GM23248 (cell line): Measurements from ENCODE around the gene PRSS53. TPM values are rescaled to one million over a fixed set of nuclear protein-coding genes. Genes with fewer than 3 reads are reported as not detected.
A peak's percentile ranks its signal among the peaks of the same experiment; 100 is the strongest.

Source experiments
- DNase-seq: peaks from one replicate; pipeline ENCODE4 v3.0.0-alpha.2; 2015
- H2AFZ ChIP-seq: fragments of 200-600 bp; sonication (generic); 2 replicates; pipeline ENCODE4 v1.6.1; 2016; ENCODE audit warnings: antibody characterized with exemption
- H3F3A ChIP-seq: fragments of 200-600 bp; sonication (generic); 2 replicates; pipeline ENCODE4 v1.6.1; 2016; ENCODE audit warnings: mild to moderate bottlenecking, antibody characterized with exemption, mixed run types; ENCODE audit not compliant: insufficient read depth
- H3K27ac ChIP-seq: fragments of 200-600 bp; sonication (generic); 2 replicates; pipeline ENCODE4 v1.5.1; 2016; ENCODE audit warnings: mild to moderate bottlenecking
- H3K27me3 ChIP-seq: fragments of 200-600 bp; sonication (generic); replicated peaks from 2 replicates; pipeline ENCODE4 v1.6.1; 2016; ENCODE audit warnings: mild to moderate bottlenecking; ENCODE audit not compliant: insufficient read depth
- H3K36me3 ChIP-seq: fragments of 200-600 bp; sonication (generic); 2 replicates; pipeline ENCODE4 v1.6.1; 2016; ENCODE audit warnings: low read depth, mild to moderate bottlenecking
- H3K4me1 ChIP-seq: fragments of 200-600 bp; sonication (generic); 2 replicates; pipeline ENCODE4 v1.6.1; 2016; ENCODE audit warnings: mild to moderate bottlenecking; ENCODE audit not compliant: insufficient read depth
- H3K4me2 ChIP-seq: fragments of 200-600 bp; sonication (generic); one replicate; pipeline ENCODE4 v1.6.1; 2016; ENCODE audit warnings: mild to moderate bottlenecking; ENCODE audit not compliant: unreplicated experiment
- H3K4me3 ChIP-seq: fragments of 200-600 bp; sonication (generic); 2 replicates; pipeline ENCODE4 v1.5.1; 2016; ENCODE audit warnings: mild to moderate bottlenecking
- H3K79me2 ChIP-seq: fragments of 200-600 bp; sonication (generic); 2 replicates; pipeline ENCODE4 v1.6.1; 2016; ENCODE audit warnings: mild to moderate bottlenecking; ENCODE audit not compliant: insufficient read depth
- H3K9ac ChIP-seq: fragments of 200-600 bp; sonication (generic); 2 replicates; pipeline ENCODE4 v1.6.1; 2016; ENCODE audit warnings: mild to moderate bottlenecking
- H3K9me2 ChIP-seq: fragments of 200-600 bp; sonication (generic); 2 replicates; pipeline ENCODE4 v1.6.1; 2016; ENCODE audit warnings: mixed run types, mild to moderate bottlenecking, moderate library complexity; ENCODE audit not compliant: insufficient read depth
- H3K9me3 ChIP-seq: fragments of 200-600 bp; sonication (generic); one replicate; pipeline ENCODE4 v1.6.1; 2017; ENCODE audit warnings: low read depth
- H4K20me1 ChIP-seq: fragments of 200-600 bp; sonication (generic); 2 replicates; pipeline ENCODE4 v1.6.0; 2016; ENCODE audit not compliant: insufficient read depth
- EZH2 ChIP-seq: fragments of 200-600 bp; sonication (generic); IDR thresholded peaks from 2 replicates; pipeline ENCODE4 v1.6.1; 2018; ENCODE audit warnings: antibody characterized with exemption, mild to moderate bottlenecking; ENCODE audit not compliant: insufficient read depth, poor library complexity, severe bottlenecking
- EZH2phosphoT487 ChIP-seq: fragments of 200-600 bp; sonication (generic); IDR thresholded peaks from 2 replicates; pipeline ENCODE4 v1.6.1; 2018; ENCODE audit warnings: antibody characterized with exemption, moderate library complexity, mild to moderate bottlenecking, low read depth; ENCODE audit not compliant: insufficient read depth
- WGBS, 2 experiments: methylation state at CpG; one replicate each; pipeline ENCODE4 v1.1.6; 2015 to 2017; ENCODE audit warnings: low lambda C conversion rate in 2 of 2, low coverage in 1 of 2; ENCODE audit errors: missing lambda C conversion rate in 2 of 2; 5-methylcytosine and 5-hydroxymethylcytosine counted together
- in situ Hi-C: fragments of 300-500 bp; cut with MboI; formaldehyde crosslinking; loops from 2 replicates; pipeline ENCODE4 v1.15.0; 2020
- polyA plus RNA-seq: library from polyadenylated mRNA; unstranded; fragments of >200 nt; fragmentation: Nextera tagmentation; extraction: Ambion mirVana; gene quantifications from 2 replicates; pipeline ENCODE4 v1.2.1, GENCODE V29; 2016
- total RNA-seq: library from RNA; depleted of rRNA; stranded (reverse); fragments of >200 nt; shearing (Covaris generic); gene quantifications from 2 replicates; pipeline ENCODE4 v1.2.3, GENCODE V29; 2014

PRSS53 gene
- total and polyA plus RNA-seq, 2 experiments from 2014 or later, result 0.95 to 7.0 TPM

- Histone ChIP-seq H3K79me2 (peaks cover 21% of the 10 kb centered on the region), H3K4me2 (no peak overlapping the region), H3K36me3 (peaks cover 30% of the 10 kb centered on the region), H3K9ac (no peak overlapping the region), H3K9me3 (no peaks in the 10 kb centered on the region), H3K27me3 (no peaks in the 10 kb centered on the region), H3K27ac (0 out of 2 replicates have a peak overlapping the region, but pooled peaks have one; percentile 99), H2AFZ (no peak overlapping the region), H3F3A (peaks cover 24% of the 10 kb centered on the region), H4K20me1 (no peaks in the 10 kb centered on the region), H3K9me2 (no peaks in the 10 kb centered on the region), H3K4me1 (peaks cover 13% of the 10 kb centered on the region), H3K4me3 (no peak overlapping the region)
- WGBS, 2 experiments, result 85 to 92% methylated on average over 15 to 16 of the region's 16 CpGs
- DNase-seq, result no peak
- in situ Hi-C loops, result no loop called here
- no peak for TF ChIP-seq EZH2phosphoT487
- no peak for TF ChIP-seq EZH2
These were observed 31.4 kb upstream of the PRSS53 start for GRCh38 chr16:31120129-31120528.

- Histone ChIP-seq H2AFZ (peak overlapping the region; percentile 39), H3K79me2 (peaks cover 21% of the 10 kb centered on the region), H3K4me2 (peak overlapping the region; percentile 93), H3K36me3 (peaks cover 22% of the 10 kb centered on the region), H3K4me1 (peaks cover 13% of the 10 kb centered on the region), H3K27ac (peak overlapping the region; percentile 99), H3F3A (peaks cover 29% of the 10 kb centered on the region), H3K9ac (peak overlapping the region; percentile 94), H3K4me3 (peak overlapping the region; percentile 77), H3K27me3 (no peaks in the 10 kb centered on the region), H3K9me2 (no peaks in the 10 kb centered on the region), H4K20me1 (no peaks in the 10 kb centered on the region), H3K9me3 (no peaks in the 10 kb centered on the region)
- peak; percentile 94 for DNase-seq
- in situ Hi-C loops, result no loop called here
- WGBS, 2 experiments, result 43 to 44% methylated on average over 9 of the region's 9 CpGs
- TF ChIP-seq EZH2phosphoT487 (no peak), EZH2 (no peak)
These were observed 29.7 kb upstream of the PRSS53 start for GRCh38 chr16:31118223-31119155.

GRCh38 chr16:31117384-31118222, 28.9 kb upstream of the PRSS53 start, which contains the start of gene KAT8:
Gene KAT8 (plus strand): TSS chr16:31117664. CDS start chr16:31117682, 18 bp downstream.
- Histone ChIP-seq H3K79me2 (peaks cover 21% of the 10 kb centered on the region), H3F3A (peaks cover 37% of the 10 kb centered on the region), H2AFZ (peak within 1 kb of the TSS; percentile 79), H3K9ac (peak within 1 kb of the TSS; percentile 94), H3K27ac (peak within 1 kb of the TSS; percentile 99), H4K20me1 (no peaks in the 10 kb centered on the region), H3K27me3 (no peaks in the 10 kb centered on the region), H3K9me2 (no peaks in the 10 kb centered on the region), H3K9me3 (no peaks in the 10 kb centered on the region), H3K4me3 (peak within 1 kb of the TSS; percentile 77), H3K4me2 (peak within 1 kb of the TSS; percentile 96), H3K4me1 (peaks cover 13% of the 10 kb centered on the region), H3K36me3 (peaks cover 22% of the 10 kb centered on the region)
- WGBS, 2 experiments, result 1% methylated on average over 30 to 64 of the region's 68 CpGs
- in situ Hi-C loops, result no loop called here
- TF ChIP-seq EZH2 (no peak), EZH2phosphoT487 (no peak)
- peak; percentile 100 for DNase-seq

GRCh38 chr16:31114468-31114867, 25.7 kb upstream of the PRSS53 start:
- H3K9me3 ChIP-seq, result no peaks in the 10 kb centered on the region
- no peak overlapping the region for H3K9ac ChIP-seq
- no peaks in the 10 kb centered on the region for H4K20me1 ChIP-seq
- TF ChIP-seq EZH2phosphoT487 (no peak), EZH2 (no peak)
- peaks cover 14% of the 10 kb centered on the region for H3K4me1 ChIP-seq
- H3K4me3 ChIP-seq, result no peak overlapping the region
- no peak overlapping the region for H3K4me2 ChIP-seq
- H3K9me2 ChIP-seq, result no peaks in the 10 kb centered on the region
- H3K27ac ChIP-seq, result no peak overlapping the region
- DNase-seq, result no peak
- H3K27me3 ChIP-seq, result no peaks in the 10 kb centered on the region
- peaks cover 30% of the 10 kb centered on the region for H3F3A ChIP-seq
- peaks cover 18% of the 10 kb centered on the region for H3K79me2 ChIP-seq
- in situ Hi-C loops, result no loop called here
- no peak overlapping the region for H2AFZ ChIP-seq
- WGBS, 2 experiments, result 44 to 46% methylated on average over 8 of the region's 8 CpGs
- peaks cover 18% of the 10 kb centered on the region; the same call in 1 of the 2 replicates for H3K36me3 ChIP-seq
